ENCODE data around the gene TMEM131L.

GRCh38 chr4:153549405-153549804 lies 83.2 kb downstream of the TMEM131L start:
- TF ChIP-seq, protein P1, sequence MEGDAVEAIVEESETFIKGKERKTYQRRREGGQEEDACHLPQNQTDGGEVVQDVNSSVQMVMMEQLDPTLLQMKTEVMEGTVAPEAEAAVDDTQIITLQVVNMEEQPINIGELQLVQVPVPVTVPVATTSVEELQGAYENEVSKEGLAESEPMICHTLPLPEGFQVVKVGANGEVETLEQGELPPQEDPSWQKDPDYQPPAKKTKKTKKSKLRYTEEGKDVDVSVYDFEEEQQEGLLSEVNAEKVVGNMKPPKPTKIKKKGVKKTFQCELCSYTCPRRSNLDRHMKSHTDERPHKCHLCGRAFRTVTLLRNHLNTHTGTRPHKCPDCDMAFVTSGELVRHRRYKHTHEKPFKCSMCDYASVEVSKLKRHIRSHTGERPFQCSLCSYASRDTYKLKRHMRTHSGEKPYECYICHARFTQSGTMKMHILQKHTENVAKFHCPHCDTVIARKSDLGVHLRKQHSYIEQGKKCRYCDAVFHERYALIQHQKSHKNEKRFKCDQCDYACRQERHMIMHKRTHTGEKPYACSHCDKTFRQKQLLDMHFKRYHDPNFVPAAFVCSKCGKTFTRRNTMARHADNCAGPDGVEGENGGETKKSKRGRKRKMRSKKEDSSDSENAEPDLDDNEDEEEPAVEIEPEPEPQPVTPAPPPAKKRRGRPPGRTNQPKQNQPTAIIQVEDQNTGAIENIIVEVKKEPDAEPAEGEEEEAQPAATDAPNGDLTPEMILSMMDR (IDR thresholded peaks at IDR 0.05), result no peak
- no peak for TF ChIP-seq POLR2AphosphoS5 (IDR thresholded peaks at IDR 0.05)
- TF ChIP-seq POLR2A (IDR thresholded peaks at IDR 0.05), result no peak
- no peak for TF ChIP-seq EP300 (IDR thresholded peaks at IDR 0.05)
